GM08714 (cell line): ENCODE results near the gene CASP8AP2.
"Not testable (repeated sequence)": the region's sequence is repeated elsewhere in the genome, so short reads cannot be mapped to it uniquely, and the experiment has no call there.

Experiments used
- H3K4me3 ChIP-seq: fragments of 200-500 bp; sonication (Bioruptor generic); 2 replicates; pipeline ENCODE4 v1.5.1; 2014; ENCODE audit warnings: mild to moderate bottlenecking, low read length, inconsistent platforms
- ZNF274 ChIP-seq: IDR thresholded peaks from 2 replicates; pipeline ENCODE4 v1.6.1; 2012; ENCODE audit warnings: mild to moderate bottlenecking, low read depth, low read length

The CASP8AP2 gene

GRCh38 chr6:89888871-89889270 is 59.2 kb downstream of the CASP8AP2 start:
- no peak for TF ChIP-seq ZNF274
- H3K4me3 ChIP-seq: no peak overlapping the region

GRCh38 chr6:89890845-89891528 is 61.3 kb downstream of the CASP8AP2 start:
- H3K4me3 ChIP-seq: not testable (repeated sequence)

- not testable (repeated sequence) for H3K4me3 ChIP-seq
Measured at GRCh38 chr6:89892577-89892976, 62.9 kb downstream of the CASP8AP2 start.

DNA sequence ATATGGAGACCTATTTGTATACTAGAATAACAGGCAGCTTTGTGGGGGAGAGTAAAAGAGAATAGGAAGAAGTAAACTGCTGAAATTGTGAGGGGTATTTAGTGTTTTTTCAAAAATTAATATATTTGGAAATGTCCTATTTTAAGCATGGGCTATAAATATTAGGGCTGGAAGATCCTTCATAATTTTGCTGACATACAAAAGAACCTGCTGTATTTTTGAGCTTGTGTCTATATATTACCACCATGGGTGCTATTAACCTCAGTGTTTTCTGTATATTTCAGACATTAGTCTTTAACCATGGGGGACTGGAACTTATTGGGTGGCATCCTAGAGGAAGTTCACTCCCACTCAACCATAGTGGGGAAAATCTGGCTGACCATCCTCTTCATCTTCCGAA is 64.5 kb downstream of the CASP8AP2 start, which contains the start of gene GJA10:
TSS of gene GJA10 (plus strand) at position 301 of the 400 bp plus-strand sequence. CDS start at position 301, 0 bp downstream.
- no peak within 1 kb of the TSS for H3K4me3 ChIP-seq
- no peak for TF ChIP-seq ZNF274

DNA sequence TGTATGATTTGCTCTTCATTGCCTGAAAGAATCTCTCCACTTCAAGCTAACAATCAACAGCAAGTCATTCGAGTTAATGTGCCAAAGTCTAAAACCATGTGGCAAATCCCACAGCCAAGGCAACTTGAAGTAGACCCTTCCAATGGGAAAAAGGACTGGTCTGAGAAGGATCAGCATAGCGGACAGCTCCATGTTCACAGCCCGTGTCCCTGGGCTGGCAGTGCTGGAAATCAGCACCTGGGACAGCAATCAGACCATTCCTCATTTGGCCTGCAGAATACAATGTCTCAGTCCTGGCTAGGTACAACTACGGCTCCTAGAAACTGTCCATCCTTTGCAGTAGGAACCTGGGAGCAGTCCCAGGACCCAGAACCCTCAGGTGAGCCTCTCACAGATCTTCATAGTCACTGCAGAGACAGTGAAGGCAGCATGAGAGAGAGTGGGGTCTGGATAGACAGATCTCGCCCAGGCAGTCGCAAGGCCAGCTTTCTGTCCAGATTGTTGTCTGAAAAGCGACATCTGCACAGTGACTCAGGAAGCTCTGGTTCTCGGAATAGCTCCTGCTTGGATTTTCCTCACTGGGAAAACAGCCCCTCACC is 65.7 kb downstream of the CASP8AP2 start:
- H3K4me3 ChIP-seq: no peak overlapping the region
- TF ChIP-seq ZNF274: no peak

GRCh38 chr6:89910001-89910901 is 80.6 kb downstream of the CASP8AP2 start:
- not testable (repeated sequence) for H3K4me3 ChIP-seq

GRCh38 chr6:89910902-89911240 is 81.2 kb downstream of the CASP8AP2 start:
- no peak overlapping the region for H3K4me3 ChIP-seq

DNA sequence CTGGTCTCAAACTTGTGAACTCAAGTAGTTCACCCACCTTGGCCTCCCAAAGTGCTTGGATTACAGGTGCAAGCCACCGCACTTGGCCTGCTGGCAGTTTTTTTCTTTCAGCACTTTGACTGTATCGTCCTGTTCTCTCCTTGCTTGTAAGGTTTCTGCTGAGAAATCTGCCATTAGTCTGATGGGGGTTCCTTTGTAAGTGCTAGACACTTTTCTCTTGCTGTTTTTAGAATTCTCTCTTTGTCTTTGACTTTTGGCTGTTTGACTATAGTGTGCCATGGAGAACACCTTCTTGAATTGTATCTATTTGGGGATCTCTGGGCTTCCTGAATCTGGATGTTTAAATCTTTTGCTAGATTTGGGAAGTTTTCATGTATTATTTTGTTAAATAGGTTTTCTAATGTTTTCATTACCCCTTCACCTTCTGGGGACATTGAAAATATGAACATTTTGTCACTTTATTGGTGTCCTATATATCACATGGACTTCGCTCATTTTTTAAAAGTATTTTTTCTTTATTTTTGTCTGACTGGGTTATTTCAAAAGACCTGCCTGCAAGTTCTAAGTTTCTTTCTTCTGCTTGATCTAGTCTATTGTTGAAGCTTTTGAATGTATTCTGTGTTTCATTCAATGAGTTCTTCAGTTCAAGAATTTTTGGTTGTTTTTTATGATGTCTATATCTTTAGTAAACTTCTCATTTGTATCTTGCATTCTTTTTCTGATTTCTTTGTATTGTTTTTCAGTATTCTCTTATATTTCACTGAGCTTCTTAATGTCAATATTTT is 86.6 kb downstream of the CASP8AP2 start:
- no peak for TF ChIP-seq ZNF274

More at GRCh38 chr6:89910902-89911240, 81.2 kb downstream of the CASP8AP2 start:
- no peak for TF ChIP-seq ZNF274

DNA sequence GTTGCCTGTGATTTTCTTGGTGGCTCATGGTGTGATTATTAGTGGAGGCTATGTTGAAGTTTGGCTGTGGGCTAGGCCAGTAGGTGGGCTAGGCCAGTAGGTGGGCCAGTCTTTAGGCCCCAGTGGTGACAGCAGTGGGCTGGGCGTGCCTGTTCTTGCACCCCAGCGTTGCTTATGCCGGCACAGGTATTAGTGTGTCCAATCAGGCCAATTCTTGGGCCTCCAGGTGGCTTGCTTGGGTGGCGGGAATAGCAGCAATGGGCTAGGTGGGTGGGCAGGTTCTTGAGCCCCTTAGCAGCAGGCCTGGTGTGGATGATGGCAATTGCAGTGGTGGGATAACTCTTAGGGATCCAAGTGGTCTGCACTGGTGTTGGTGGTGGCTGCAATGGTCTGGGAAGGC is 87.5 kb downstream of the CASP8AP2 start:
- H3K4me3 ChIP-seq: no peak overlapping the region
- TF ChIP-seq ZNF274: no peak

More for the DNA sequence above, 86.6 kb downstream of the CASP8AP2 start:
- no peak overlapping the region for H3K4me3 ChIP-seq

DNA sequence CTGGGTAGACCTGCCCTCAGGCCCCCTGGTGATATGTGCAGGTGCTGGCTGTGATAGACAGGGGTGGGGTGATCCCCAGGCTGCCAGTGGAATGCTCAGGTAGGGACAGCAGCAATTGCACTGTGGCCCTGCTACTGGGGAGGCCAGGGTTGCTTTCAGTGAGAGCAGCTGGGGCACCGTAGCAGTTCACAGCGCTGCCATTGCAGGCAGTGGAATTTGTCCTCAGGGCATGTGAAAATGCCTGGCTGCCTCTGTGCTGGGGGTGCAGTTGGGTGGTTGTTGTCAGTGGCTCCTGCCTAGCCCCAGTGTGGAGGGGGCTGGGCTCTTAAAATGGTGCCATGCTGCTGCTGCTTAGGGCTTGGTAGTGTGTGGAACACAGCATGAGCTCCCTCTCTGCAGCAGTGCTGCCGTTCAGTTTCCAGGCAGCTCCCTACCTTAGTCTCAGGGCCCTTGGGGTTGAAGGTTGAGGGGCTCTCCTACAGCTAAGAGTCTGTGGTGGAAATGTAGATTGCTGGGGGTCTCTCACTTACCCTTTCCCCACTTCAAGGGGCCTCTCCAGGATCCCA is 88.2 kb downstream of the CASP8AP2 start:
- no peak overlapping the region for H3K4me3 ChIP-seq
- TF ChIP-seq ZNF274: no peak
